Superior temporal gyrus (tissue), 1 donor: ENCODE results near the gene DHDDS.

ENCODE experiments used
- DNase-seq: peaks from one replicate; pipeline ENCODE4 v3.0.0-alpha.2; 2016; ENCODE audit errors: extremely low spot score

Gene DHDDS

GRCh38 chr1:26417111-26417759 is 14.9 kb upstream of the DHDDS start:
- peak; percentile 73 for DNase-seq

- no peak for DNase-seq
Measured at GRCh38 chr1:26418865-26419349, 13.2 kb upstream of the DHDDS start.

GRCh38 chr1:26419494-26419893 is 12.6 kb upstream of the DHDDS start:
- no peak for DNase-seq

DNA sequence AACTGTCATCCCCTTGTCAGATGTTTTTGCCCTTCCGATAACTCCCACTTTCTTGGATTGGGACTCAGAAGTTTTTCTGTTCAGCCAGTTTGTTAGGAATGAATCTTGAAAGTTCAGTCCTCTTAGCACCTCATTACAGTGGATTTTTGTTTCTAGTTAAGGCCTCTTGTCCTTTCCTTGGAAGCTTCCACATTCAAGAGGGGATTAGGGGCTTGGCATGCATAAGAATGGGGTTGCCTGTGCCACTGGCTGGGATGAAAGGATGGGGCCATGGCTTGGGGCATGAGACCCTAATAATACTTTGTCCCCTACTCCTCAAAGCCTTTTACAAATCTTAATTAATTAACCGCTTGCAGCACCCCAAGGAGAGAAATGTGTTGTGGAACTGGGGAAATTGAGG is 2.4 kb upstream of the DHDDS start:
- DNase-seq, result no peak

- DNase-seq, result no peak
Measured at GRCh38 chr1:26432793-26433192, 672 bp downstream of the DHDDS start.

- no peak for DNase-seq
Measured at GRCh38 chr1:26434161-26434752, 2.1 kb downstream of the DHDDS start.

DNA sequence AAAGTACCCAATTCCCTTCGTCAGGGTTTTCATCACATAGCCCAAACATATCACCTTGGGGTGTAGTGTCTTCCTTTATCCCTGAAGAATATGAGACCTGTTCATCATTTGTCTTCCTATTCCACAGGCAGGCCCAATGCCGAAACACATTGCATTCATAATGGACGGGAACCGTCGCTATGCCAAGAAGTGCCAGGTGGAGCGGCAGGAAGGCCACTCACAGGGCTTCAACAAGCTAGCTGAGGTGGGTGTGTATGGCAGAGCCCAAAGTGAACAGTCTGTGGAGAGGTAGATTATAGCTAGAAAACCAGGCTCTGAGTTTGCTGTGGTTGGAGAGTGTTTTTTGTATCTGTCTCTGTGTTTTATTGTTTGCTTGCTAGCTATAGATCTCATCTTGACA is 5.9 kb downstream of the DHDDS start:
- no peak for DNase-seq

GRCh38 chr1:26440259-26440658 is 8.1 kb downstream of the DHDDS start:
- no peak for DNase-seq

GRCh38 chr1:26449868-26450267 is 17.7 kb downstream of the DHDDS start:
- DNase-seq, result no peak

GRCh38 chr1:26450908-26451307 is 18.8 kb downstream of the DHDDS start:
- no peak for DNase-seq

- DNase-seq, result no peak
Measured at GRCh38 chr1:26452459-26453183, 20.5 kb downstream of the DHDDS start.

DNA sequence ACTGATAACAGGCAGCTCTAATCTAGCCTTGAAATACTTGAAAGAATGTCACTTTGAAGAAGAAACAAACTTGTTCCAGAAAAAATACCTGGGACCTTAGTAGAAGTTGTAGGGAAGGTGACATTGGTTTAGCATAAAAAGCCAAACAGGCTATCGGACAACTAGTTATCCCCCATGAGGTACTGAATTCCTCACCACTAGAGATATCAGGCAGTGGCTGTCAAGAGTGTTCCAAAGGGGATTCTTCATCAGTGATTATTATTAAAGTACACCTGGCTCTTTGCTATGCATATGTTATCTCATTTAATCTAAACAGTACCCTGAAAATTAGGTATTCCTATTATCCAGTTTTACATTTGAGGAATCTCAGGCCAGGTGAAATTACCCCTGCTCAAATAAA is 27.0 kb downstream of the DHDDS start:
- no peak for DNase-seq

- no peak for DNase-seq
Measured at GRCh38 chr1:26459573-26460031, 27.5 kb downstream of the DHDDS start.

DNA sequence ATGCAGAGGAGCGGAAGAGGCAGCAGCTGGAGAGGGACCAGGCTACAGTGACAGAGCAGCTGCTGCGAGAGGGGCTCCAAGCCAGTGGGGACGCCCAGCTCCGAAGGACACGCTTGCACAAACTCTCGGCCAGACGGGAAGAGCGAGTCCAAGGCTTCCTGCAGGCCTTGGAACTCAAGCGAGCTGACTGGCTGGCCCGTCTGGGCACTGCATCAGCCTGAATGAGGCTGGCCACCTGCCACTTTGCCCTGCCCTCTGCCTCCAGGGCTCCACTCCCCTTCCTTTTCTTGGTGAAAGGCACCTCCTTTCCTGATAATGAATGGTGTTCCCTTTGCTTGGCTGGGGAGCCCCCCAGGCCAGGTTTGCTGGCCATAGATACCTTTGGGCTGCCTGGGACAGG is 36.8 kb downstream of the DHDDS start:
- no peak for DNase-seq

DNA sequence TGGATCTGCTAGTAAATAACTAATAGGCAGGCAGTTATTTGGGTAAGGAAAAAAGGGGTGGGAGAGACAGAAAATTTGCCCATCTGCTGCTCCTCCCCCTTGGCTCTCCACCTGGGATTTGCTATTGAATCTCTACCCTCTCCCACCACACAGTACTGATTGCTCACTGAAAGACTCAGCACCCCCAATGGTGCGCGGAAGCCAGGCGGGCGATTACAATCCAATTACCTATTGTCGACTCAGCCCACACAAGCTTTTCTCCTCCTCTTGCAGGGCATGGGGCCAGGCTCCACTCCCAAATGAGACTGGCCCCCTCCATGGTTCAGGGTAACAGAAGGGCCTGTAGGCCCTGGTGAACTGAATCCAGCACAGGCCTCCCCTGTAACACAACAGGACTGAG is 37.4 kb downstream of the DHDDS start:
- DNase-seq, result no peak

DNA sequence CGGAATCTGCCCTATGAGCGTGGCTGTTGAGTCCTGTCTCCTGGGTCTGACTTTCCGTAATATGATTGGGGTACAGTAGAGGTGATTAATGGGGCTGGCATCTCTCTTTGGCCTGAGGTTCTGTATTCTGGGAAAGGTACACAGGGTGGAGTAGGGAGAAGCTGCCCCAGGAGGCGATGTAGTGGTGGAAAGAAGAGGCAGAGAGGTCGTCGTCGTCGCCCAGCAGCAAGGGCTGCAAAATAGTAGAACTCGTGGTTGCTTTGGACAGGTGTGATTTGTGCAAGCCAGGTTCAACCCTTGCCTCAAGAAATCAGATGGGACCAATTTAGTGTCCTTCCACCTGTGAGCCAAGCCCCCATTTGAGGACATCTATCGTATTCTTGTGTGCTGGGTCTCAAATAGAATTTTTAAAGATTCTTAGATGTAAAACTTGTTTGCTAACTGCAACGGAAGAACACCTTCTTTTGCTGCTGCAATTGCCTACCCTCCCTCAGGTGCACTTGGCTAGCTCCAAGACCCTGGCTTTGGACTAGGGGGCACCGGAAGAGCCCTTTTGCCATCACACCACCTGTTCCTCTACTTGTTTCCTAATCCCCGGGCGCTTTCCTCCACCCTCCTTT is 38.9 kb downstream of the DHDDS start:
- peak; percentile 45 for DNase-seq

DNA sequence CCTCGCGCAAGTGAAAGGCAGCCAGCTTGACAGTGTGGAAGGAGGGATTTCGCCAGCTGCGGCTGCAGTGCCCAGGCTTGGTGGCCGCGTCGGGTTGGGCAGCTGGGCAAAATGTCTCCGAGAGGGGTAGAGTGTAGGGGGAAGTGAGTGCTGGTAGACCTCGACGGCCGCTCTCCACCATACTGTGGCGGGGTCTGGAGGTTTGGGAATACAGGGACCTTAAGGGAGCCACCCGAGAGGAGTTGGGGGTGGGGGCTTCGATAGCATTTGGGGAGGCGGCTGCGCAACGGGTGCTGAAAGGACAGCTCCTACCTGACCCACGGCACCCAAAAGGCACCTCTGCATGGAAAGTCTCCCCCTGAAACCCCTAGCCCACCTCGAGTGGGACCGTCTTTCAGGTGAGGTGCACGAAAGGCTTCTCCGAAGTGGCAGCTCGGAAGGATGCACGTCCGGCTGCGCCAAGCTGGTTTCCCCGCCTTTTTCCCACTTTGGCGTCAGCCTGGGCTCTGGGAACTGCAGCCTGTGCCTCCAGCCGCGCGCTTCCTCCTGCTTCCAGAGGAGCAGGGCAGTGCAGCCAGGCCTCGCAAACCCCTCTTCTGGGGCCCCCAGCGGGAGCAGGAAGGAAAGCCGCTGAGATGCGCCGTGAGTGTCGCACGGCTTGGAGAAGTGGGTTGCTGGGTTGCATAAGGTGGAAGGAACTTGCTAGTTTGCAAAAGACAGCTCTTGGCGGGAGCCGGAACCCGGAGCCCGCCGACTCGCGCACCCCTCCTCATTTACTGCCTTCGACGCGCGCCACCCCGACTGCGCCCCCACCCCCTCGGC is 39.6 kb downstream of the DHDDS start:
- peak; percentile 61 for DNase-seq

- DNase-seq, result peak; percentile 94
Measured at GRCh38 chr1:26472320-26472900, 40.3 kb downstream of the DHDDS start, which contains the start of gene HMGN2. TSS of gene HMGN2 (plus strand) at chr1:26472440. CDS start at chr1:26472613, 173 bp downstream.

DNA sequence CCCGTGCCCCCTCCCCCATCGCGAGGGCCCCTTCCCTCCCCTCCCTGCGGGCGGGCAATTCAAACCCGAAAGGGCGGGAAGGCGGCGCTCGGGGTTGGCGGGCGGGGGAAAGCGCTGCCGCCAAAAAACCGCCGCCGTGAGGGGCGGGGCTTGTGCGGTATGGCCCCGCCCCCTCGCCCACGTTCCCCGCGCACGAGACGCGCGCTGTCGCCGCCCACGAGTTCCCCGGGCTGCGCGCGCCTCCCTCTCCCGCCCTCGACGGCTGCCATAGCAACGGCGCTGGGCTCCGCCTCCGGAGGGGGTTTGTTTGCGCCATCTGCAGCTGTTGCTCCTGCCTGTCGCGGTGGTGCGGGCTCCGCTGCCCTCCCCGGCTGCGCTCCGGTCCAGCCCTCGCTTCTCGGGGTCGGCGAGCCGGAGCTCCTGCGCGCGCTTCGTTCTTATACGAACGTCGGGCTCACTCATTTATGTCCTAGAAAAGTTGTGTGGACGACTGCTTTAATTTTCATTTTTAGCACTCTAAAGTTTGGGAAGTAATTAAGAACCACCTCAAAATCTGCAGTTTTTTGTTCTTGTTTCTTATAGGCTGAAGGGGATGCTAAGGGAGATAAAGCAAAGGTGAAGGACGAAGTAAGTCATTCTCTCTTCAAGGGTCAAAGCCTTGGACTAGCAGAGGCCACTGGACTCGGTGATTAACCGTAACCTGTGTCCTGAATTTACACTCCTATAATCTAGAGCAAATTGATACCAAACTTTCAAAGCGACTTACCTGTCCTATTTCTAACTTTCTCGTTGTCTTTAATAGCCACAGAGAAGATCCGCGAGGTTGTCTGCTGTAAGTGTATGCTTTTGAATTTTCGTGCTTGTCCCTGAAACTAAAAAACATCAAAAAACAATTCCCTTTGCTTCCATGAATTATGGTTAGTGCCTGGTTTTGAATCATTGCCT is 41.1 kb downstream of the DHDDS start:
- peak; percentile 95 for DNase-seq

- DNase-seq, result no peak
Measured at GRCh38 chr1:26474818-26475217, 42.7 kb downstream of the DHDDS start.
